GM12878 (cell line): ENCODE results near the gene BIRC3. TPM values are rescaled to one million over a fixed set of nuclear protein-coding genes. Genes with fewer than 3 reads are reported as not detected.

Experiments used
- ATAC-seq: fragments of 200-7000 bp; cut with Tn5 transposase; 3 replicates; pipeline ENCODE4 v1.9.1; 2020; ENCODE audit warnings: mild to moderate bottlenecking, moderate library complexity
- BruUV-seq: library from RNA; stranded (reverse); fragments of 400-500 nt; replicated peaks from 2 replicates; lab custom pipeline; 2021; lab: Mats Ljungman, UMichigan
- CTCF ChIA-PET: fragments of 300-600 bp; sonication (Branson Sonifier 250); formaldehyde crosslinking; extraction: SDS; loops from one replicate; lab custom pipeline; 2021; ENCODE audit warnings: inconsistent platforms; lab: Yijun Ruan, JAX
- POLR2A ChIA-PET: fragments of 350-600 bp; formaldehyde crosslinking; extraction: SDS; loops from one replicate; lab custom pipeline; 2021; ENCODE audit warnings: inconsistent platforms; lab: Charles Lee
- RAD21 ChIA-PET: fragments of 300-600 bp; sonication (Branson Sonifier 250); formaldehyde crosslinking; loops from one replicate; lab custom pipeline; 2023; ENCODE audit warnings: antibody characterized with exemption; ENCODE audit not compliant: unreplicated experiment; lab: Charles Lee
- SMC1A ChIA-PET: fragments of 300-600 bp; sonication (Branson Sonifier 250); formaldehyde crosslinking; loops from one replicate; lab custom pipeline; 2023; ENCODE audit not compliant: unreplicated experiment, uncharacterized antibody; lab: Charles Lee
- DNase-seq: peaks from one replicate; pipeline ENCODE4 v3.0.0-alpha.2; 2011; ENCODE audit warnings: low read depth, low spot score
- FAIRE-seq: peaks from 3 replicates; lab custom pipeline; 2011; peaks lifted over from hg19 to GRCh38; lab: Jason Lieb, UNC
- H2AFZ ChIP-seq: 2 replicates; pipeline ENCODE4 v1.6.0; 2011; ENCODE audit warnings: low read depth, low read length, control low read depth; ENCODE audit not compliant: control insufficient read depth
- H3K27ac ChIP-seq: 2 replicates; pipeline ENCODE4 v1.5.1; 2011; ENCODE audit warnings: control low read depth; ENCODE audit not compliant: control insufficient read depth, insufficient read depth
- H3K27me3 ChIP-seq, 2 experiments: replicated peaks in 1 of 2; 2 replicates each; pipeline versions ENCODE4 v1.6.0 to v1.6.1; 2011; ENCODE audit warnings: low read length in 1 of 2; ENCODE audit not compliant: control insufficient read depth in 2 of 2, insufficient read depth in 2 of 2
- H3K36me3 ChIP-seq, 2 experiments: 2 replicates each; pipeline ENCODE4 v1.5.1; 2011; ENCODE audit warnings: low read length in 1 of 2; ENCODE audit not compliant: control insufficient read depth in 2 of 2, insufficient read depth in 2 of 2
- H3K4me1 ChIP-seq: 2 replicates; pipeline ENCODE4 v1.6.1; 2011; ENCODE audit warnings: mild to moderate bottlenecking, low read length, moderate library complexity, mixed read lengths; ENCODE audit not compliant: control insufficient read depth, insufficient read depth
- H3K4me2 ChIP-seq: 2 replicates; pipeline ENCODE4 v1.6.0; 2011; ENCODE audit warnings: control low read depth; ENCODE audit not compliant: control insufficient read depth, insufficient read depth
- H3K4me3 ChIP-seq: fragments of 200-600 bp; sonication (generic); 2 replicates; pipeline ENCODE4 v1.5.1; 2016
- H3K79me2 ChIP-seq: 2 replicates; pipeline ENCODE4 v1.6.0; 2011; ENCODE audit warnings: low read length; ENCODE audit not compliant: control insufficient read depth, insufficient read depth
- H3K9ac ChIP-seq: 2 replicates; pipeline ENCODE4 v1.8.0; 2011; ENCODE audit warnings: low read length, control low read depth, mixed read lengths; ENCODE audit not compliant: control insufficient read depth, insufficient read depth
- H3K9me3 ChIP-seq: replicated peaks from 3 replicates; pipeline ENCODE4 v1.5.1; 2011; ENCODE audit warnings: mild to moderate bottlenecking, low read length; ENCODE audit not compliant: control insufficient read depth, insufficient read depth
- H4K20me1 ChIP-seq: 2 replicates; pipeline ENCODE4 v1.6.0; 2011; ENCODE audit not compliant: control insufficient read depth, insufficient read depth
- BCLAF1 ChIP-seq: fragments of 450-650 bp; IDR thresholded peaks from 2 replicates; pipeline ENCODE4 v1.6.1; 2017; ENCODE audit warnings: antibody characterized with exemption, mild to moderate bottlenecking, moderate library complexity
- BRCA1 ChIP-seq: IDR thresholded peaks from 2 replicates; pipeline ENCODE4 v1.6.1; 2011; ENCODE audit warnings: low read depth, low read length, improper control_type of control experiment
- CHD4 ChIP-seq: fragments of 200-600 bp; sonication (generic); IDR thresholded peaks from 2 replicates; pipeline ENCODE4 v1.6.1; 2016; ENCODE audit warnings: mild to moderate bottlenecking
- CUX1 ChIP-seq: IDR thresholded peaks from 2 replicates; pipeline ENCODE4 v1.6.1; 2012; ENCODE audit warnings: improper control_type of control experiment, low read depth, low read length; ENCODE audit not compliant: insufficient replicate concordance
- EGR1 ChIP-seq, 2 experiments: IDR thresholded peaks; 1 replicate in 1 of 2; 2 replicates in 1 of 2; pipeline ENCODE4 v1.6.1; 2011 to 2012; ENCODE audit warnings: low read depth in 2 of 2, low read length in 2 of 2, borderline replicate concordance in 1 of 2, mild to moderate bottlenecking in 1 of 2, moderate library complexity in 1 of 2
- POU2F2 ChIP-seq: IDR thresholded peaks from 3 replicates; pipeline ENCODE4 v1.6.1; 2011; ENCODE audit warnings: low read depth, mild to moderate bottlenecking, low read length, borderline replicate concordance
- SKIL ChIP-seq: fragments of 450-650 bp; IDR thresholded peaks from 2 replicates; pipeline ENCODE4 v1.6.1; 2017; ENCODE audit warnings: mild to moderate bottlenecking, low read depth, inconsistent platforms; ENCODE audit not compliant: poor library complexity, severe bottlenecking
- WGBS: methylation state at CpG from one replicate; pipeline ENCODE4 v1.1.6; 2016; ENCODE audit warnings: low lambda C conversion rate; ENCODE audit not compliant: insufficient replicate concordance, insufficient coverage; ENCODE audit errors: missing lambda C conversion rate; 5-methylcytosine and 5-hydroxymethylcytosine counted together
- in situ Hi-C: fragments of 300-500 bp; cut with MboI; formaldehyde crosslinking; loops from 9 replicates; pipeline ENCODE4 v1.14.3; 2018; ENCODE audit warnings: mixed read lengths
- intact Hi-C: fragments of 100-400 bp; cut with micrococcal nuclease; formaldehyde crosslinking; loops from one replicate; pipeline ENCODE4 v1.14.2; 2022; ENCODE audit not compliant: unreplicated experiment
- polyA plus RNA-seq, 11 experiments: library from polyadenylated mRNA; depleted of rRNA in 4 of 11; unstranded in 6 of 11; stranded (reverse) in 5 of 11; fragments of >200 nt; fragmentation: Nextera tagmentation in 4 of 11; fragmentation: Illumina TruSeq in 1 of 11; extraction: Ambion mirVana in 4 of 11; extraction: Trizol in 1 of 11; gene quantifications; 1 replicate in 1 of 11; 2 replicates in 10 of 11; pipeline versions ENCODE4 v1.2.1 to v1.2.3, GENCODE V29; 2011 to 2016; ENCODE audit warnings: inconsistent platforms in 2 of 11, missing spikeins in 2 of 11, low read depth in 1 of 11
- total RNA-seq, 4 experiments: library from RNA; depleted of rRNA in 3 of 4; stranded (reverse); fragments of >200 nt in 3 of 4; fragmentation: Illumina TruSeq in 1 of 4; extraction: Trizol in 1 of 4; gene quantifications; 2 replicates each; pipeline versions ENCODE4 v1.2.1 to v1.2.3, GENCODE V29; 2013 to 2021

The BIRC3 gene
- total and polyA plus RNA-seq, 10 of the 15 experiments (the other 5 are each of a cell fraction or from before 2014, with no cell fraction given), result 42.1 to 351 (median 83.7) TPM

- no peak for TF ChIP-seq CUX1
- no peak for TF ChIP-seq EGR1 (IDR thresholded peaks at IDR 0.05; ENCODE audit: borderline replicate concordance in 1 of 2, low read depth in 2 of 2, low read length in 2 of 2)
Measured at GRCh38 chr11:102331341-102331740, 14.1 kb downstream of the BIRC3 start (continued).

DNA sequence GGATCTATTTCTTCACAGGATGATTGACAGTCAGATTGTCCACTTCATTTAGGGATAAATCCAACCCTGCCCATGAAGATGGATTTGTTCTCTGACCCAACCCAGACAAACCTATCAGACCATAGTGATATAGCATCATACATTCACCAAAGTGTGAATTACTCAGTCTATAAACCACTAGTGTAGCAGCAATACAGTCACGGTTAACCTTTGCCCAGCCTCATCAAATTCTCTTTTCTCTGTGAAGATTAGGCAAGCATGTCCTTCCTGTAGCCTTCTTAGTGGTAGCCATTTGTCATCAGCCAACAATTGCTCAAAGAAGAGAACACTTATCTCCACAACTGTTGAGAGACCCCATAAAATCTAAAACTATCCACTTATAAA lies 15.3 kb downstream of the BIRC3 start:
- H3K36me3 ChIP-seq, result peaks cover 8 to 43% of the 10 kb centered on the region in 2 experiments
- ATAC-seq (peak; percentile 32), FAIRE-seq (no peak), DNase-seq (no peak)
- no peaks in the 10 kb centered on the region for H3K9me3 ChIP-seq
- SMC1A ChIA-PET, result interaction anchor here (1.0 to 1.7 kb wide), 4 partner anchors 9 to 281 kb away, joined by 3 to 10 read pairs (median 5); no protein-coding TSS in a partner anchor
- H3K9ac ChIP-seq, result no peak overlapping the region
- in situ Hi-C loops, result no loop called here
- 45% methylated on average over 1 of the region's 1 CpG for WGBS
- no peaks in the 10 kb centered on the region for H4K20me1 ChIP-seq
- intact Hi-C loops, result no loop called here
- no peaks in the 10 kb centered on the region for H3K27me3 ChIP-seq
- CTCF ChIA-PET, result interaction anchor here (0.6 to 5.6 kb wide), 7 partner anchors 9 to 608 kb away, joined by 3 to 35 read pairs (median 7); no protein-coding TSS in a partner anchor
- no peaks in the 10 kb centered on the region; the same call in 1 of the 2 replicates for H3K4me1 ChIP-seq
- no peak overlapping the region for H2AFZ ChIP-seq
- H3K79me2 ChIP-seq, result peaks cover 9% of the 10 kb centered on the region
- no peak overlapping the region for H3K4me3 ChIP-seq
- RAD21 ChIA-PET, result interaction anchor here (1.0 to 1.4 kb wide), 2 partner anchors 10 to 14 kb away, joined by 4 to 5 read pairs; no protein-coding TSS in a partner anchor
- no peak overlapping the region for H3K4me2 ChIP-seq
- H3K27ac ChIP-seq, result no peak overlapping the region
- TSS peak; percentile 3 for BruUV-seq
- POLR2A ChIA-PET, result interaction anchor here (0.8 kb wide), 1 partner anchor 39 kb away, joined by 4 read pairs; no protein-coding TSS in a partner anchor
- no peak for TF ChIP-seq BRCA1
- TF ChIP-seq POU2F2, result no peak
- no peak for TF ChIP-seq BCLAF1
- no peak for TF ChIP-seq SKIL
- TF ChIP-seq CHD4, result no peak
